Activated CD4-positive, CD25-positive, alpha-beta regulatory T cell treated with anti-CD3 and anti-CD28 coated beads, Interleukin-2, amount 50 U/mL, for 24 hours (primary cell): ENCODE results near the gene IMPG1.
"Not testable (repeated sequence)": the region's sequence is repeated elsewhere in the genome, so short reads cannot be mapped to it uniquely, and the experiment has no call there.

Source experiments
- ATAC-seq, 2 donors: fragments of 150-1000 bp; cut with Tn5 transposase; one replicate each; pipeline ENCODE4 v1.10.0; 2021; ENCODE audit warnings: mild to moderate bottlenecking in 1 of 2, moderate library complexity in 1 of 2

The IMPG1 gene

DNA sequence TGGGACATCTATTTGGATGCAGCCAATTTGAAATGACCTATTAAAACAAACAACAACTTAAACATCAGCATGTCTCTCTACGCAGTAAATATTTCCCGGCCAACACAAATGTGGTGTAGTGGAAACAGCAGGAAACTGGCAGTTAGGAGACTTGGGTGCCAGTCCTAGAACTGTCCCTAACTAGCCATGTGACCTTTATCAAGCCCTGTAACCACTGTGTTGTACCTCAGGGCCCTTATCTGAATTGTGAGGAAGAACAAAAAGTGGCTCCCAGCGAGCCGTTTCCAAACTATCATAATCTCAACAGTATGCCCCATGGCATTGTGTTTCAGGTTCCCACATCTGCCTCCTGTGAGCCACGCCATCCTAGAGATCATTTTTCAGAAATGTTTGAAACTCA, 124.5 kb downstream of the IMPG1 start:
- no peak for ATAC-seq

DNA sequence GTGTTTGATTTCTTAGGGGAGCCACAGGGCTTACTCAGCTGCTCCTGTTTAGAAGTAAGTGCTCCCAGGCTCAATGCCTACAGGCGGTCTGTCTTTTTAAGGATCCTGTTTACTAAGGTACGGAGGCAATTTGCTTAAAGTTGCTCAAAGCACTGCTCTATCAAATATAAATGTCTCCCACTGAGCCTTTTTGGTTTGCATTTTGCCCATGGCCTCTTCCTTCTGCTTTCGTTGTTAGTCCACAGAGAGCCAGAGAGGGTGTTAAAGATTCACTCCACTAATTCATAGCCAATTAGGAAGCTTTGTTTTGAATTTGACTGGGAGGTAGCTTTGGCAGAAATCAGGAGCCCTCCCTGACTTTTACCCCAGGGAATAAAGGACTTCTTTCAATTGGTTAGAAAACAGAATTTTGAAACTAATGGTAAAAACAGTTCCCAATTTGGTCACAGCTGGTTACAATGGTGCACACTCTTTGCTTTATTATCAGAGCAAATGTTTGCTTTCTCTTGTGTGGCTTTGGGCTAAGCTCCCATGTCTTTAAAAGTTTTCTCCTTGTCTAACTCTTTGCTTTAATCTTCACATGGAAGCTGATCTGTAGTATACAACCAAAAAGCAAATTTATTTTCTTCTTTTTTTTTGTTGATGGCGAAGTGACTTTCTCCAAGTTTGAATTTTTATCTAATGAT, 126.2 kb downstream of the IMPG1 start:
- ATAC-seq: no peak

DNA sequence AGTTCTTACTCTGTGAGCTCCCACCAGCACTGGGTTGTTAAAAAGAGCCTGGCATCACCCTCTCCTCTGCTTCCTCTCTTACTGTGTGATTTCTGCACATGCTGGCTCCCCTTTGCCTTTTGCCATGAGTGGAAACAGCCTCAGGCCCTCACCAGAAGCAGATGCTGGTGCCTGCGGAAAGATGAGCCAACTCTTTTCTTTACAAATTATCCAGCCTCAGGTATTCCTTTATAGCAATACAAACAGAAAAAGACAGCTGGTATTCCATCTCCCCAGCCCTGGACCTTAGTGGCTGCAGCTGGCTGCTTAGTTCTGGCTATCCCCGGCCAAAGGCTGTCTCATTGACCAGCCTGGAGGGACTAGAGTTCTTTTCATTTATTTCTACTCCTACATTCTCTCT, 129.1 kb downstream of the IMPG1 start:
- ATAC-seq: no peak

DNA sequence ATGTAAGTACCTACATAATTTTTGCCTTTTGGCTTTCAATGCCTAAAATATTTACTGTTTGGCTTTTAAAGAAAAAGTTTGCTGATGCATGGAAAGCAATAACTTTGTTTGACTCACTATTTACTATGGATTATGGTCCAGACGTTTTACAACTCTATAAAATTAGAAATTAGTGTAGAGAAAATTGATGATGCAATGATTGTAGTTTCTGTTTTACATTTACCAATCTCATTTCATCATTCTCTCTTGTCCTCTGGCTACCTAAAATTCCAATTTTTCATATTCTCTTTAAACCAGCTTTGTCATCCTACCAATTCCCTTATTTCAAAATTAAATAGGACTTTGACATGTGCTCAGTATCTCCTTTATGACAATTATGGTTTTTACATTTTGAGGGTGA, 131.0 kb downstream of the IMPG1 start:
- ATAC-seq: no peak

DNA sequence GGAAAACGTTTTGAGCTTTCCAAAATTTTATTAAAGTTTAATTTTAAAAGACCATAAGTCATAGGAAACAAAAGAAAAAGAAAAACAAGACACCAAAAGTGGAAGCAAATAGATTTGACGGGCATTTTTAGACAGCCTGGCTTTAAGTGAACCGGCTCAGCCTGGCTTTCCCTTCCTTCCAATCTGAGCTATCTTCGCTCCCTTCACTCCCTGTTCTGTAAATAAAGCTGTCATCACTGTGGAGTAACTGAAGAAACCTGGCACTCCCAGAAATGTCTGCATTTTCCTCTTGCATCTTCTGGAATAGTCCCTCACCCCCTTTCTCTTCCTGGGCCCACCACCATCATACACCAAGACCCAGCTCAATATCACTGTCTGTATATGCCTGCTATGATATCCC, 131.9 kb downstream of the IMPG1 start:
- no peak for ATAC-seq

DNA sequence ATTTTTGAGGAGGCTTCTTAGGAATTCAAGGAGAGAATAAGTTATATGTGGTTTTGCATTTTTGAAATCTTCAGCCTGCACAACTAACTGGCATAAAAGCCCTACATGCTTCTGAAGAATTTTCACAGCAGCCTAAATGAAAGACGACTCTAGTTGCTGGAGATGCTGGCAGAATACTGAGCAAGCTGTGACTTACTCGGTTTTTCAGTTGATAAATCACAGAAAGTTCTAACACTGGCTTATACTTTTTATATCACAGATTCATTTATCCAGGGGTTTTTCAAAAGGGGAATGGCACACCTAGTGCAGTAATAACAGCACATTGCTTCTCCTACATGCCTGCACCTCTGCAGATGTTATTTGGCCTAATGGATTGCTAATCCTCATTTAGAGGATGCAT, 134.6 kb downstream of the IMPG1 start:
- no peak for ATAC-seq

DNA sequence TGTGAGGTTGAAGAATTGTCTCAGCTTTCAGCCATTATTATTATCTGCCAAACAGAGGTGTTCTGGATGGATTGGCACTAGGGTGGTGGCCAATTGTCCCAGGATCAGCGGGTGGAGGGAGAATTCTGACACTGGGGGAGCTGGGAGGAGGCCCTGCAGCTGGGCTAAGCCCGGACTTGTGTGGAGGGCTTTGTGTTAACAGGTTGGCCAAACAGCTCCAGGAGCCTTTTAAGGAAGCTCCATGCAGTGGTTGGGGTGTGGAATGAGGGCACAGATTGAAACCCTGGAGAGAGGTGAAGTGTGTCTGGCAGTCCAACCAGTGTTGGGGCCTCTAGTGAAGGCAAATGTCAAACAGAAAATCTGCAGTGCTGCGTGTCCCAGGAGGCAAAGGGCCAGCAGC, 135.8 kb downstream of the IMPG1 start:
- no peak for ATAC-seq

DNA sequence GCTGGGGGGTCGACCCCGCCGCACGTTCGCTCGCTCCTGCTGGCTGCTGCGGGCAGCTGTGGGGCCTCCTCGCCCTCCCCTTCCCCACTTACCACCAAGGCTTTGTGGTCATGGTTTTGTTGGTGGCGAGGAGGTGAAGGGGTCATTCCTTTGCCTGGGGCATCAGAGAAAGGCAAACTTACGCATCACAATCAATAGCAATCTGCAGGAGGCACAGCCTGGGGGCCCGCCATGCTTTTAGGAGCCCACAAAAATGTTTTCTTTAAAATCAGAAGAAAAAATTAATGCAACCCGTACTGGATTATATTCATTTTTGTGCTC, 137.0 kb downstream of the IMPG1 start:
- ATAC-seq: no peak

DNA sequence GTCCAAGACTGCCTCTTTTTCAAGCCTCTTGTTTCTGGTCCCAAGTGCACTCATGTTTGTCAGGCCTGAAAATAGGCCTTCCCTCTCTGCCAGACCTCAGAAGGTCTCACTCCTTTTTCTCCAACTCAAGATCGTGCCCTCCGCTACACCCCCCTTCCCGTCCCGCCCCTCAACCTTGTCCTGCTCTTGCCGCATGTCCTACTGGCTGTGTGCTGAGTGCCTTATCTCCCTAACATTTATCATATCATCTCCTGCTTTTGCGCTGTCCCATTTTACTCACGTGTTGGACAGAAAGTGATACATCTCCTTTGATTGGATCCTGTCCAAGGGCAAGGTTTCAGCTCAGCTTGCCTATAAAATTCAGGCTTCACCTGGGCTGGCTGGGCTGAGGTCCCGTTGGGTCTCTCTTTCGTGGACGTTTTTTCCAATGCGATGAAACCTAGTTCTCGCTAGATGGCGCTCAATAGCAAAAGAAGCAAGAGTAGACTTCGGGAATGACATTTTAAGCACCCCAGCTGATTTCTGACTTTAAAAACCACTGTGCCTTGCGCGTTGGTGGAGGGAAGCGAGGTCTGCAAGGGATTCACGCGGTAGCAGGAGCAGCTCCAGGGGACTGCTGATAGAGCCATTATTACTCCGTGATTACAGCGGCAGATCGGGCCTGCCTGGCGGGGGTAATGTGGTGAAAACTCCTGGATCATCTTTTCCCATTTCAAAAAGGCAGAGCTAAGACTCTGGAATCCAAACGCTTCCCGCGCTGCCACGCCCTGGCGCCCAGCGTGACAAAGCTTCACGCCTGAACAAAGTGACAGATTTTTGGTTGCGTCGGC, 137.6 kb downstream of the IMPG1 start:
- ATAC-seq: peak in 1 of 2 donors; percentile 20

DNA sequence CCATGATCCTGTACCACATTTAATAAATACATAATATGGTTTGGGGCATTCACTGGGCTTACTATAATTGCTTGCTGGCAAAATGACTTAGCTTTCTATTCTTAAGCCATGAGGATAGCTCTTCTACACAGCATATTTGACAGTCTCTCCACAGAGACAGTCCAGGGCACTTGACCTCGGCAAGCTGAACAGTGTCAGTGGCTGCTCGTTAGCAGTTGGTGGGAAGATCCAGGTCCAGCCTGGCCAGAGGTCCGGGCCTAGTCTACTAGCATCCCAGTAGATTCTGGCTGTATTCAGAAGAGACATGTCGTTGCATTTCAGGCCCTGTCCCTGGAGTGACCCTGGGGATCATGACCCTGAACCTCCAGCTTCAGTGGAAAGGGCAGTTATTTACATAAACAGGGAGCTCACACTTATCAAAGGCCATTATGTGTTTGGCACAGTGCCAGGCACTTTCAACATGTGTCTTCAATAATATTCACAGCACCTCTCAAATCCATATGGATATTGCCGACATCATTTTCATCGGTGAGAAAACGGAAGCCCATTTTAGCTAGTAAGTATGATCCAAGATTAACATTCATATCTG, 139.0 kb downstream of the IMPG1 start:
- ATAC-seq: no peak

DNA sequence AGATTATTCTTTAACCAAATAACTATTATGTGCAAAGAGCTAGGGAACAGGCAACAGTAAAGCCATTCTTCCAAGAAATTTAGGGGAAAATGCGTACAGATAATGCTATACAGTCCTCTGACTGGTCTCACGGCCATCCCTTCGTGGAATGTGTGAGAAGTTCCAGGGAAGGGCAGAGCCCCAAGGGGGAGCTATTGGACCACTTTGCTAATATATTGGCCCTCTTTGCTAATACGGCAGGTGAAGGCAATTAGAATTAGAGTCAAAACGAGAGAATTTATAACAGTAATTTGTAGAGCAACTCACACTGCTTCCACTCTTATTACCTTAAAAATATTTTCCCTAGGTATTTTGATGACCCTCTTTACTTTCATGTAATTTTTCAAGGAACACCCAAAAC, 140.4 kb downstream of the IMPG1 start:
- no peak for ATAC-seq

DNA sequence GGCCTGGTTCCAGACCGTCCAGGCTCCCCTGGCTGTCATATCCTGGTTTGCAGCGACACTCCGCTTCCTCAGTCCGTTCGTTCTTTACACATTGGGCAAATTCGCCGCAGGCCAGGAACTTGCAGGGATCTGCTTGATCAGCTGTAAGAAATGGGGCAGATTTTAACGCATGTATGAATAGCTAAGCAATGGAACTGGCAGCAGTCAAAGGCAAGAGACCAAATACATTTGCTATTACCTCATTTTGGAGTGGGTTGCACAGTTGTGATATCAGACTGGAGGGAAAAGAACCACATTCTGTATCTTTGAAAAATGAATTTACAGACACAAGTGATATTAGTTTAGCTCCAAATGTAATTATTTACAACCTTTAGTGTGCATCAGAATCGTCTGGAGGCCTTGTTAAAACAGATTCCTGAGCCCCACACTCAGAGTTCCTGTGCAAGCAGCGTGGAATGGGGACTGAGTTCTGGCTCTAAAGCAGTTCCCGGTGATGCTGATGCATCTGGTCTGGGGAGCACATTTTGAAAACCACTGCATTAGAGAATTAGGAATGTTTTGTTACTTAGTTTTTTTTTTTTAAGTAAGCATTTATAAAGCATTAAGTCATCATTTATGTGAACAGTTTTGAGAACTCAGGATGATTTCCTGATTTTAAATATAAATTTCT, 141.3 kb downstream of the IMPG1 start:
- ATAC-seq: no peak

DNA sequence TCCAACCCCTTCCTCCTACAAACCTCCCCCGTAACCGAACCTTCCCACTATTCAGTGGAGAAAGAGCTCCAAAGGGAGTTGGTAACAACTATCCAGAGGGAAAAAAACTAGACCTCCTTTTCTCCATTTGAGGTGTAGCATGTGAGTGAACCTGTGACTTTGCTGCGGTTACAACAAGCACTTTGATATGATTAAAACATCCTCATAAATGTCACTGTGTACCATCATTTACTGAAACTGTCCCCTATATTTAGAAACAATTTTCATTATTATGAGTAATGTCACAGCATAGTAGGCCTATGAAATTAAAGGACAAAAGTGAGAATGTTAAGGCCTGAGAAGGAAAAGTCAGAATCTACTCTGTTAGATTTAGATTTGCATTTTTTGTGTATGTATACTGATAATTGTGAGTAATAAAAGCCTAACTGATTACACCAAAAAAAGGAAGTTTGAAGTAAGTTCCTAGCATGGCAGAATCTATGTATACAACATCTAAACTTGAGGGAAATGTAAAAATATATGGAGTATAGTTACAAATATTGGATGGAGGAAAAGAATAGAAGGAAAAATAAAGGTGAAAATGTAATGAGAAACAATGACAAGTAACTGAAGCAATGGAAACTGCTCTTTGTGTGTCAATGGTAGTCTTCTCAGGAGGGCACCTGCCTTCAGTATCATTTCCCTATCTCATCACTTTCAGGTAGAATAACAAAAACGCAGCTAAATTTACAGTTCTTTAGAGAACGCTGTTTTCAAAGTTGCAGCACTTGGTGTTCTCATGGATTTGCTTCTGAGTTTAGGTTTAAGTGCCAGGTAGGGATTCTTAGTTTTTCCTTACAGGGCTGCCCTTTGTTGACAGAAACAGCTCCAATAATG, 145.9 kb downstream of the IMPG1 start:
- no peak for ATAC-seq

DNA sequence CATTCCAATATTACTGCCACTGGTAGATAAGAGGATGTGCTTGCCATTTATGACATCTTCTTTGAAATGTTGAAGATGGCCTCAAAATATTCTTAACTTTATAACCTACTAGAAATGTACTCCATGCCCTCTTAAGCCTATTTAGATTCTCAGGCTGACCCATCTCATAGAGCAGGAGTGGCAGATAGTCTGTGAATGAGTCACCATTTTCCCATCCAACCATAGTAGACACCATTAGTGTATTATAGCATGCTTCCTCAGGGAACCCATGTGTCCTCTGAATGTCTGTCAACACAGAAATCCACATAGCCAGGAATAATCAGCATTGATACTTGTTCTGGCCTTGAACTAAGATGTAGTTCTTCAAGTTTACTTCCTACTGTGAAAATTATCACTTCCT, 150.2 kb downstream of the IMPG1 start:
- no peak for ATAC-seq

DNA sequence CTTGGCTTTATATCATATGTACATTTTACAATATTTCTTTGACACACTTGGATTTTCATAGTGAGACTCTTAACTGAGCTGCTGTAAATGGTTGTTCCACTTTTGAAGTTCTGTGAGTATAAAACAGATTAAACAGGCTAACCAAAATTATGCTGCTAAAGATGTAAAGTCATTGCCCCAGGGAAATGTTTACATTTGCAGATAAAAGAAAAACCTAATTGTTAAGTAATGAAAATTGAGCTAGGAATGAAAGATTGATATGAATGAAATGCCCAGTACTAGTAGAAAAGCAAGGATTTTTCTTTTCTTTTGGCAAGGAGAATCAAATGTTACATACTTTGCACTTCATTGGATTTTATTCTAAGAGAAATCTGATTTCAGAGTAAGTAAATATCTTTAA, 159.4 kb downstream of the IMPG1 start:
- no peak for ATAC-seq

DNA sequence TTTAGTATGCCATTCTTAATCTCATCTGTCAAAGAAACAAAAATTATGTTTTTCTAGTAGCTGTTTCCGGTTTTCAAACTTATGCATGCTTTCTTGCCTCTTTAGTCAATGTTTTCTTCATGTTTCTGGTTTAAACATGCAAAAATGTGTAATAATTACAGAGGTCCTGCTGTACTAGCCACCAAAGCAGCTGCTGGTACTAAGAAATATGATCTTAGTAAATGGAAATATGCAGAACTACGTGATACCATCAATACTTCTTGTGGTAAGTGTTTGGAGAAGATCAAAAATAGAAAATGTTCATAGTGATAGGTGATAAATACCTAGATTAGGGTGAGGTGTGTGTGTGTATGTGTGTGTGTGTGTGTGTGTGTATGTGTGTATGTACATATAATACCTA, 165.0 kb downstream of the IMPG1 start:
- ATAC-seq: no peak

DNA sequence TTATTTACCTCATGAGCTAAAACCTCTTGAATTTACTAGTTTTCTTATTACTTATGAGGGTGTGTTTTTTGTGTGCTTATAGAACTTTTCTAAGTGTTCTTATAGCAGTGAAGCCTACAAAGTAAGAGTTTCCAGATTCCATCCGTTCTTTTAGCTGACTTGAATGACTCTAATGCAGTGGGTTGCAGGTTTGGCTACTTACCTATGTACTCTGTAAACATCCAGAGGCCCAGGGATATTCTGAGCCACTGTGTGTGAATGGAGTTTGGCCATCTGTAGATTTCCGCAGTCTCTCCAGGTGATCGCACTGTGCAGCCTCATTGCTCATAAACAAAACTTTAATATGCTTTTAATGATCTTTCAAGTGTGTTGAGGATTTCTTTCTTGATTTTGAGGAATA, 165.6 kb downstream of the IMPG1 start:
- ATAC-seq: no peak

DNA sequence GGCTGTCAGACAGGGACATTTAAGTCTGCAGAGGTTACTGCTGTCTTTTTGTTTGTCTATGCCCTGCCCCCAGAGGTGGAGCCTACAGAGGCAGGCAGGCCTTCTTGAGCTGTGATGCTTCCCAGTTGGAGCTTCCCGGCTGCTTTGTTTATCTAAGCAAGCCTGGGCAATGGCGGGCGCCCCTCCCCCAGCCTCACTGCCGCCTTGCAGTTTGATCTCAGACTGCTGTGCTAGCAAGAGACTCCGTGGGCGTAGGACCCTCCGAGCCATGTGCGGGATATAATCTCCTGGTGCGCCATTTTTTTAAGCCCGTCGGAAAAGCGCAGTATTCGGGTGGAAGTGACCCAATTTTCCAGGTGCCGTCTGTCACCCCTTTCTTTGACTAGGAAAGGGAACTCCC, 167.3 kb downstream of the IMPG1 start:
- not testable (repeated sequence) for ATAC-seq

DNA sequence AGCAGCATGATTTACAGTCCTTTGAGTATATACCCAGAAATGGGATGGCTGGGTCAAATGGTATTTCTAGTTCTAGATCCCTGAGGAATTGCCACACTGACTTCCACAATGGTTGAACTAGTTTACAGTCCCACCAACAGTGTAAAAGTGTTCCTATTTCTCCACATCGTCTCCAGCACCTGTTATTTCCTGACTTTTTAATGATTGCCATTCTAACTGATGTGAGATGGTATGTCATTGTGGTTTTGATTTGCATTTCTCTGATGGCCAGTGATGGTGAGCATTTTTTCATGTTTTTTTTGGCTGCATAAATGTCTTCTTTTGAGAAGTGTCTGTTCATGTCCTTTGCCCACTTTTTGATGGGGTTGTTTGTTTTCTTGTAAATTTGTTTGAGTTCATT, 172.2 kb downstream of the IMPG1 start:
- ATAC-seq: not testable (repeated sequence)

DNA sequence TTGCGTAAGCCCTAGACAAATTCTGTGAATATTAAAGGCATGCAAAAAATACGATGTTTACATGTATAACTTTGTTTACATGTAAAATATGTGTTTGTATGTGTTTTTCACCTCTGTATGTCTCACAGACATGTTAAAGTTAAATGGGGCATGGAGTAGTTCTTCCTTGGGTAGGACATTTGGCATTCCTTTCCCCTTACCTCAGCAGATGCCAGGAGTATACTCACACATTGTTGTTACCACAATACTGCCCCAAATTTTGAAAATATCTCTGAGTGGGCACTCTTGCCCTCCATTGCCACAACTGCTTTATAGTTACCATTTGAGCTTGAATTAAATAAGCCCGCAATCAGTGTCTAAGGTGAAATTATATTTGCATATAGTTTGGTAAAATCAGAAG, 175.9 kb downstream of the IMPG1 start:
- ATAC-seq: no peak

DNA sequence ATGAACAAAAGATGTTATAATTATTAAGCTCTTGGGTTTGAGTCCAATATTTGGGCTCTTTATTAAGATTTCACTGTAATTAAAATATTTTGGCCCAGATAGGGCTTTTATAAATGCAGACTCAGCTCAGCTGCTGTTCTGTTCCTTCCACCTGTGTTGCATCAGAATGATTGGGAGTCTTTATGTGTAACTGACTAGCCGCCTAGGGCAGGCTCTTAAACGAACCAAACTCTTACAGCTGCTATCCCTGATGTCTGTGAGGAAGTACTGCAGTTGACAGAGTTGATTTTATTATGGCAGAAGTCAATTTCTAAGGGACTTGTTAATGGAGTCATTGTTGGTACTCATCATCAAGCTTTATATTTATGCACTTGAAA, 178.7 kb downstream of the IMPG1 start:
- ATAC-seq: no peak

DNA sequence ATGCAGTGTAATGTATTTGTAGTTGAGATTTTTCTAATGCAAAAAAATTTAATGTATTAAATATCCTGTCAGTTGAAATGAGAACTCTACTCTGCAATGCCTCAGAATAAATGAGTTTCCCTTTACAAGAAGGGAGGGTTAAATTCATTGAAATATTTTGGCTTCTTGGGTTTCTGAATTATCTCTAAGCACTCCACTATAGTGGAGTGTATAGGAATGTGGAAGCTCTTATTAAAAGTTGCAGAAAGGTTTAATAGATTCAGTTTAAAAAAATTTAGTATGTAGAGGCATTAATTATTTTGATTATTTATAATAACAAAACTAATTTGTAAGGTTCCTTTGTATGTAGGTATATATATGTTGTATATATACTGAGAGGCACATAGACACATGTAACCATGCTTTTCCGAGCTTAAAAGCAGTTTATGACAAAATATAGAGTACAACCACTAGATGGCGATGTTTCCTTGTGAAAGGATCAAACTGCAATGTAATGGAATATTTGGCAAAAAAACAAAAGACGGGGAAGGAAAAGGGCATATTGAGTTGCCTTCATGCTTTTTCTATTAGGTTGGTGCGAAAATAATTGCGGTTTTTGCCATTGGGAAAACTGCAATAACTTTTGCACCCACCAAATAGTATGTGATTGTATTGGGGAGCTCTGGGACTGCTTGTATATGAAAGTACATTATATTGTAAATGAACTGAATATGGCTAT, 179.2 kb downstream of the IMPG1 start:
- ATAC-seq: no peak
